GM18502 (cell line): ENCODE results near the gene DAB1.

ENCODE experiments used
- ATAC-seq: cut with Tn5 transposase; IDR thresholded peaks from one replicate; pipeline ENCODE4 v1.9.1; 2021; ENCODE audit warnings: mild to moderate bottlenecking; ENCODE audit not compliant: unreplicated experiment, poor library complexity

Gene DAB1

DNA sequence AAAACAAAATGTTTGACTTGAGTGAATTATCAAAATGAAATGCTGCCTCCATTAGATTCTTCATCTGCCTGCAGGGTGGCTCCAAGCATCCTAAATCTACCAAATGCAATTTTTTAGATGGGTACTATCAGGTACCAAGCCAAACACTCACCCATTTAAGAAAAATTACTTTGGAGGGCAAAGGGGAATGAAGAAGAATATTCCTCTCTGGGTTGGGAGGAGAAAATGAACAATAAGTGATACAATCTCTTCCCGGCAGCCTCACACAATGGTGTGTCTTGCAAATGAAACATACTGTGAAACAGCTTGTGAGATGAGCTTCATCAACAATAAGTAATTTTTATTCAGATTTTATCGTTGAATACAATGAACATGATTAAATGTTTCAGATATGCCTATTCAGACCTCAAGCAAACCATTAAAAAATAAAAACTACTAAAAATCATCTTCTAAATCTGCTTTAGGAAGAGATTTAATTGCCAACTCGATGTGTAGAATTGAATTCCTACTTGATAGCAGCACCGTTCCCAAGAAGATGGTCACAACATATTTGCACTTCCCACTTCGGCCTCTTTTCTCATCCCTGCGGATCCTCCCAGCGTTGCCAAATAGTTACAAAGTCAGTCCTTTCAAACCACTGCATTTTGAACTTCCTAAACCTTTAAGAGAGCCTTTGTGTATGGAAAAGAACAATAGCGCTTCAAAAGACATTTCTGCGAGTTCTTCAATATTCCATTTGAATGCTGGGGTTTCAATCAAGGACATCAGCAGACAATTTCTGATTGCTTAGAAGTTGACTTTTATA lies 2.7 kb downstream of the DAB1 start:
- ATAC-seq, result no peak

DNA sequence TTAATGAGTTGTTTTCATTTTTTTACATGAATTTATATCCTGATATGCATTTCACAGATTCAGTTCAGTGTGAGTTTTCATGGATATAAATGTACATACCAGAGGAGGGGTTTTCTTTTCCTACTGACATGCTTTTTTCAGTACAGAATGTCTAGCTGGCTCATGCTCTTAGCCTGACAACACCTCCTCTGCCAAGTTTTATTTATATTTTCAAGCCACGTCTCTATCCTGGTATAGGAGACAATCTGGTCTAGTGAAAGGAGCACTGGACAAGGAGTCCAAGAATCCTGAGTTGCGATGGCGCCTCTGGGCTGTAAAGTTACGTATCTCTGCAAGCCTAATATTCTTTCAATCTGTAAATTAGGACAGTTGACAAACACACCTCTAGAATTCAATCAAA lies 4.9 kb downstream of the DAB1 start:
- ATAC-seq, result no peak

DNA sequence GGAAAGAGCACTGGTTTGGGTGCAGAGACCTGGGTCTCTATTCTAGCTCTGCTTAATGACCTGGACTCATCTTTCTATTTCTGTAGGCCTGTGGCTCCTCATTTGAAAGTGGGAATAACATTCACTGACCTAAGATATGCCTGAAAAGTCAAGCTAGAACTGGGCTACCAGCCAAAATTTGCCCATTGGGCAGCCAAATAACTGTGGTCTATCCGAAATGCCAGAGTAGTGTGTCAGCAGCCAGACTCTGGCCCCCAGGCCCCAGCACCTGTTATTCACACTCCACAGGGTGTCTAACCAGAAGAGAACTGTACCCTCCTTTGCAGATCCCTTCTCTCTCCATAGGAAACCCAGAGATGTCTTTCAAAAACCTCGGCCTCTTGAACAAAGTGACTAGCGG lies 12.6 kb downstream of the DAB1 start:
- ATAC-seq, result no peak

DNA sequence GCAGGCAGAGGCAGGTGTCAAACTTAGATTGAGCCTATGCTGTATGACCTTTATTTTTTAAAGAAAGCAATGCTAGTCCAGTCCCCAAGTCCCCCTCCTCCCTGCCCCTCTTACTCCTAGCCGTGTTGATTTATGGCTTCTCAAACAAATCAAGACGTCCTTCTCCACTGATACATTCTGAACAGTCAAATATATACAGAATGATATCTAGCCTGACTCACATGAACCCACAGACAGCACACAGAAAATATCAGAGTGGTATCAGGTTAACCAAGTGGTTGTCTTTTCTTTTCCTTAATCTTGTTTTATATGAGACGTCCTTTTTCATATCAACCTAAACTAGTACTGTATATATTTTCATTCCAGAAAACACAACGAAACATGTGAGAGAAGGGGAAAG lies 13.4 kb downstream of the DAB1 start:
- ATAC-seq, result no peak

DNA sequence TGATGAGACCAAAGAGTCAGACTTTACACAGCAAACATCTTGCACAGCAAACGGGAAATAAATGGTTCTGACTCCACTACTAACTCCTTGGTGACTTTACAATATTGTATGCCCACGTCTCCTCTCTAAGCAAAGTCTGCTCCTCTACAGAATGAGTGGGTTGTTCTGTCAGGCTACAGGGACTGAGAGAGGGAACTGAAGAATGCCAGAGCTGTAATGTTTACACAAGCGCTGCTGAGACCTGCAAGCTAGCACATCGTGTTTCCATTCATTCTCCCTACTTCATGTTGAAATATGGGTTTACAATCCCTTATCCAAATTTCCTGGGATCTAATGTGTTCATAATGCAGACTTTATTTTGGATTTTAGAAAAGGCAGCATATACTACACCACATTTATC lies 15.9 kb downstream of the DAB1 start:
- ATAC-seq, result no peak

DNA sequence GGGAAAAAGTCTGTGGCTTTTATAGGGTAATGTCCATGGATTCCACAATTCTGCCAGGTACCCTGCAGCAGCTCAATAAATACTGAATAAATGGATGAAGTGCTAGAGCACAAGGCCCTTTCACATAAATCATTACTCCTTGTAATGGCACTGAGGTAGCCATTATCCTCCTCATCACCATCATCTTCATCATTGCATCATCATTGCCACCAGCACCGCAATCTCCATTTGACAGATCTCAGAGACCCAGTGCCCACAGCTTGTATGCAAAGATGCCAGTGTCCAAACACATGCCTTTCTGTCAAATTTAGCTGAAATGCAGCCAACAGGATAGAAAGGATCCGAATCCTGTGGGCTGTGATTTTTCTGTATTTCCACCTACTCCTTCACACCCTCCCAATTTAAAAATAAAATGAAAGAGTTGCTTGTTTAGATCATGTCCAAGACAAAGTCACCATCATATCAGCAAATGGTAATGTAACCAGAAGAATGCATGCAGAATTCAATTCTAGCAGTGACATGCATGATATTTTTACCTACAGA lies 17.4 kb downstream of the DAB1 start:
- ATAC-seq, result no peak

DNA sequence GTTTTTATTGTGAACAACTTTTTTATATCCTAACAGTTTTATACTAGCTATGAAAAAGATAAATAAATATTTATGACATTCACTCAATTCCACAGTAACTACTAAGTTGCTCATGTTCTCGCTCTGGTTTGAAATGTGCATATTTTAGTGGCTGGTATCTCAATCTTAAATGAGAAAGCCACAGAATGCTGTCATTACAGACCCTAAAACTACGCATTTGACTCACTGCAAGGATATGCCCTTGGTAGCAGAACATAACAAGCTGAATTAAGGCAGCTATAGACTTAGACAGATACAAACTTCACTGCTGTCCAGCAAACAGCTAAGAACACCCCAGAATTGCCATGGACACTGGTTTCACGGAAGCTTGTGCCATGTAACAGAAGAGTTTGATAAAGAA lies 19.0 kb downstream of the DAB1 start:
- ATAC-seq, result no peak

DNA sequence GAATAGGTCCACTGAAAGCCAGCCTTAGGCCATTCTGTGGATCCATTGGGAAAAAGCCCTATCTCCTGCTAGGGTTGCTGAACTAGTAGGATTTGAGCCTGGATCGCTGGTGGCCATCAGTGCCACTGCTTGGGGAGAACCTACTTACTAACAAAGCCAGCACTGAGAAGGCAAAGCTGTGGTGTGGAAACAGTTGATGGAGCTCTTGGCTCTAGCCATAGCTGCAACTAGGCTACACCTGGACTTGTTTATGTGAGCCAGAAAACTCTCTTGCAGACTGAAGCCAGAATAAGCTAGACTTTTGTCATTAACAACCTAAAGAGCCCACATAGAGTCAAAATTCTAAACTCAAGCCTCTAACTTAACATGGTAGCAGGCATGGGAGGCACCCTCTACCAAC lies 20.7 kb downstream of the DAB1 start:
- ATAC-seq, result no peak

DNA sequence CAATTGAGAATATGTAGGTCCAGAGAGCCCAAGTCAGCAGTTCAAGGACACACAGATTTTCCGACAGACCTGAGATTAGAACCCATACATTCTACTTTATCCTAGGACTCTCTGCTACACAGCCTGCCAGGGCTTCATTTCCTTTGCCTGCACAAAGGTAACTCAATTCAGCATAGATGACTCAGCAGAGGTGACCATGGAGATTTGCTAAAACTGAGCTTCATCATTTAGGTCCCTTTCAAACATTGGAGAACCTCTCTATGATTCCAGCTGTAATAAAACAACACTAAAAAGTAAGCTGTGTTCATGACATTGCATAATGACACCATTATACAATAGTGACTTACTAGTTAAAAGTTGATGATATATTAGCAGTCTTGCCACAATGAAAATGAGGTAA lies 22.2 kb downstream of the DAB1 start:
- ATAC-seq, result no peak

DNA sequence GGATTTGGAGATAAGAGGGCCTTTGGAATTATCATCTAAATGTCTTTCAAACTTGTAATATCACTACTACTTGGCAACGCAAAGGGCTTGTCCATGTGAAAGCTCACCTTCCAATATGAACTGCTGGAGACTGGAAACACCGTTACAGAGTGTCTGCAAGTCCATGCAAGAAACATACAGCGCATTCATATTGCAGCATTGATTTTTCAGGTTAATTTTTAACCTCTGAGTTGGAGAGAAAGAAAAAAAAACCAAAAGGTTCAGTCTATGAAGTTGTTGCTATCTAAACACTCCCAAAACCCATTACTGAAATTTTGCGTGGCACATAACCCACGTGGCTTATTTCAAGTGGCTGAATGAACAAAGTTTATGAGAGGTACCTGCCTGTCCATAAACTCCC lies 23.8 kb downstream of the DAB1 start:
- no peak for ATAC-seq

DNA sequence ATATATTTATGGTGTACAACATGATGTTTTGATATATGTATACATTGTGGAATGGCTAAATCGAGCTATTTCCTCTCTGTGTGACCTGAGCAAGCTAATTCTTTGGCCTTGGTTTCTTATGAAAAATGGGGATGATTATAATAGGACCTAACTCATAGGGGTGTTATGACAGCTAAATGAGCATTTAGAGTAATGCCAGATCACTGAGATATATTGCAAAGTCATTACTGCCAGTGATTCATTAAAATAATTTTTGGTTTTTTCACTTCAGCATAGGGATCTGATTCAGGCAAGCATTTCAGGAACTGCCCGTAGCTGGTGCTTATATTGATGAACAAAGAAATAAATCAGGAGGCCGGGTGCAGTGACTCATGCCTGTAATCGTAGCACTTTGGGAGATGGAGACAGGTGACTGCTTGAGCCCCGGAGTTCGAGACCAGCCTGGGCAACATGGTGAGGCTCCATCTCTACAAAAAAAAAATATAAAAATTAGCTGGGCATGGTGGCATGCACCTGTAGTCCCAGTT lies 30.7 kb downstream of the DAB1 start:
- ATAC-seq, result no peak

DNA sequence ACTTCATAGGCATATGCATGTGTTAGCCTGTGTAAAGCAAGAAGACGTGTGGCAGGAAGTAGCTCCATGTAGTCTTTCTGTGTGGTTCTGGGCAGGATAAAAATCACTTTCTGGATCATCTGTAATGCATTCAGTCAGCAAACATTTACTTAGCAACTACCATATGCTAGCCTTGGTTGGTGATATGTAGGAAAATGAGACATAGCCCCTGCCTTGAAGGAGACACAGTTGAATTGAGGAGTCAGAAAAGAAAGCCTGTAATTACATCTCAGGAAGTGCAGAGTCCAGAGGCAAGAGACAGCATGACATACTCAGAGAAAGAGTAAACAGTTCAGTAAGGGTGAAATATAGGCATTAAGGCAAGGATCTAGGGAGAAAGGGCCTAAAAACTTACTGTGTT lies 38.5 kb downstream of the DAB1 start:
- no peak for ATAC-seq

DNA sequence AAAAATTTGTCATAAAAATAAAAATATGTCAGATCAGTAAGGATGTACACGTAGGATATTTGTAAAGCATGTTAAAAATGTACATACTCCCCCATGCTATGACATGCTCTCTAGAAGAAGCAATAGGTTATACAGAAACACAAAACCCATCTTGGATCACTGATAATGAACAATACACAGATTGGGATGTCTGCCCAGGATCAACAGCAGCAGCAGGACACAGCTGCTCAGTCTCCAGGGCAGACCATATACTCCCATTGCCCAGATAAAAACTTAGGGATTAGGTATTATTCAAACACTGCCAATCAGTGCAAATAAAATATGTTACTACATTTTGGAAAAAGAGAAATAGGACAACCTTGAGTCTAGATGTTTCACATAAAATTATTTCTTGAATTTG lies 39.0 kb downstream of the DAB1 start:
- ATAC-seq, result no peak

DNA sequence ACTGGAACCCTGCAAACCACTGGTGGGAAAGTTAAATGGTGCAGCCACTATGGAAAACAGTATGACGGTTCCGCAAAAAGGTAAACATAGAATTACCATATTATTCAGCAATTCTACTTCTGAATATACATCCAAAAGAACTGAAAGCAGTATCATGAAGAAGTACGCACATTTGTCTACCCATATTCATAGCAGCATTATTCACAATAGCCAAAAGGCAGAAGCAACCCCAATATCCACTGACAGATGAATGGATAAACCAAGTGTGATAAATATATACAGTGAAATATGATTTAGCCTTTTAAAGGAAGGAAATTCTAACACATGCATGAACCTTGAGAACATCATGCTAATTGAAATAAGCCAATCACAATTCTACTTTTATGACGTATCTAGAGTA lies 39.6 kb downstream of the DAB1 start:
- ATAC-seq, result no peak

DNA sequence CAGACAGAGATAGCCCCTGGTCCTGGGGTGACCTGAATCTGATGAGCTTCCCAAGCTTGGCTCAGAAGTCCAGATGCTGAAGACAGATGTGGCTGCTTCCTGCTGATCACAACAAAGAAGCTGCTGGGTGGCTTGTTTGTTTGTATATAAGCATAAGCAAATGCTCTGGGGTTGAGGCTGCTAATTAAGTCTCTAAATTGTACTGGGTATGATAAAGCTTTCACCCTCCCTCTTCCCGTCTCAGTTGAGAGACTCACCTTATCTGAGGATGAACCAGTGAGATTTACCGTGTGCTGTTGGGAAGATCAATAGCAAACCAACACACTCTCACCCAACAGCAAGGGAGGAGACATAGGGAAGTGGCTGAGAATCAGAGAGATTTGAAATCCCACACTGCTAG lies 42.0 kb downstream of the DAB1 start:
- no peak for ATAC-seq

DNA sequence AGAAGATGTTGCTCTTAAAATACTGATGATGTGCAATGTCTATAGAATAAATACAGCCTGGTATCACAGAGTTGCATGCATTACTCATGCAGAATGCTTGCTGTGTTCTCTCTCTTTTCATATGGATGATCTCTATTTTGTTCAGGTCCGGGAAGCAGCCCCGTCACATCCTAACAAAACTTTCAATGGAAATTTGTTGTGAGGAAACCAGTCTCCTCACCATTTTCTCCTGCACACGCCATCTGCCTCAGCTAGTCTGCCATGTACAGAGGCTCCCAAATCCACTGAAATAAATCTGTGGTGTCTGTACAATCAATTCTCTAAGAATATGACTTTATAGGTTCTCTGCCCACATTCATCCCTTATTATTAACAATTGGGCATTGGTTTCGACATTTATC lies 42.4 kb downstream of the DAB1 start:
- no peak for ATAC-seq

DNA sequence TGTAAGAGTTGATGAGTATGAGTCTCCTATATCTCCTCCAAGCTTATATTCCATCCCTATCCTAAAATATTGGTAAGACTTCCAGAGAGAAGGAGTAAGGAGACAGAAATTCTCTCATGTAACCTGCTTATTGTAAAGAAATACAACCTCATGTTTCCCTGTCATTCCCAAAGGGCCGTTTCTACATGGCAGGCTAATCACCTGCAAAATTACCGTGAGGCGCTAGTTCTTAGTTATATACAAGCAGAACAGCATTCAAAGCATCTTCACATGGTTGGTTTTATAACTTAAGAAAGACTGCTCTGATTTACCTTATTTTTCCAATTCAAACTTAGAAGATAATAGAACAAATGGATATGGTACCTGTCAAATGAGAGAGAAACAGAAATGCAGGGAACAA lies 42.9 kb downstream of the DAB1 start:
- ATAC-seq, result no peak

DNA sequence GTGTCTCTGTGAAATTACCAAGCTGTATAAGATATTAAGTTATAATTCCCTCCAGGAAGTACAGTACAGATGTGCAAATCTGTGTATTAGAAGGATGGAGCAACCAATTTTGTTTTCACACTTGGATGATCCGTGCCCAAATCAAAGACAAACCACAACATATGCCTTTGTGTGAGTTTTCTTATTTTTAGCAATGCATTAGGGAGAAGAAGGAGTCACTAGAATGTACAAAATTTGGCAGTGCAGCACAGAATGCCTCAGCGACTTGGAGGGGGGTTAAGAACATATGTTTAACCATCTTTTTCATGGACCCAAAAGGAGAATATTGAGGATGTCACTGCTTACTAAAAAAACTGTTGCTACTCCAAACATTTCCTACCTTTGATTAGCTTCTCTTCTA lies 45.3 kb downstream of the DAB1 start:
- ATAC-seq, result no peak

DNA sequence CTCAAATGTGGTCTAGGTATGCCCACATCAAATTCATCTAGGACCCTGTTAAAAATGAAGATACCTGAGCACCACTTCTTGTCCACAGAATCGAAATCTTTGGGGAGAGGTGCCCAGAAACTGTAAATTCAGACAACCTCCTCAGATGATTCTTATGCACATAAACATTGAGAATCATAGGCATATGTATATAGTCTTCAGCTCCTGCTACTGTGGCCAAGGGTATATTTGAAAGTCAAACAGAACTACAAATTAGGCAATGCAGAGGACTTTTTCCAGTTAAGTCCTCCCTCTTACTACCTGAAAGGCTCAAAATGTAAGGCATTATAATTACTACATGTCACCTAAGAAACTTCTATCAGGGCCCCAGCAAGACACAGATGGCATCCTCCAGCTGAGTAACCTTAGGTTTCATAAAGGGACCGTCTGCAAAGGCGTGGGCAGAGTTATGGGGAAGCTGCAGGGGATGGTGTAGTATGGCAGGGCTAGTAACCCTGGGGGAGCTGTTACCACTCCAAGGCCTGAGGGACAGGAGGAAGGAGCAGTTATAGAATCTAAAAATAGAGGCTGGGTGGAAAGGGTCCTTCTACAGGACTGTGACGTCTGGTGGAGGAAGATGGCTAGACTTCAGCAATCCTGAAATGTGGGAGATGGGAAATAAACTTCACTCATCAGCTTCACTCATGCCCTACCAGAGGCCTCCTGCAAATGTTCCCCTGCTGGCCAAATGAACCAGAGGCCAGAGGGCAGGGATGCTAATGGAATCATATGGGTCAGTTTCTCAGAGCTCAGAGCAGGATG lies 46.3 kb downstream of the DAB1 start:
- ATAC-seq, result no peak

DNA sequence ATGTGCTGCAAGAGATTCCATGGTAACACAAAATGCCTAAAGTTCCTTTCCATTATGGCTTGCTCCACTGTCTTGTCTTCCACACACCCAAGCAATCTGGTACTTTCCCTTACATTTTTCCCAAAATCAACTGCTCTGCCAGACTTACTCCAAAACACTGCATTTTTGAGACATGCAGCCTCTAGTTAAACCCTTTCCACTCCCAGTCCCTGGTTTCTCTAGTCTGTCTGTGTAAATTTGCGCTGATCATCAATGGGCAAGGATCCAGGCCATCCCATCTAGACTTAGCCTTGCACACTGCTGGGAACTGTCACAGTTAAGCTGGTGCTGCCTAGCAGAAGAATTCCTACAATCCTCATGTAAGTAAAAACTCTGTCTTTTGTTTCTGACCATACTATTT lies 47.8 kb downstream of the DAB1 start:
- ATAC-seq, result no peak

DNA sequence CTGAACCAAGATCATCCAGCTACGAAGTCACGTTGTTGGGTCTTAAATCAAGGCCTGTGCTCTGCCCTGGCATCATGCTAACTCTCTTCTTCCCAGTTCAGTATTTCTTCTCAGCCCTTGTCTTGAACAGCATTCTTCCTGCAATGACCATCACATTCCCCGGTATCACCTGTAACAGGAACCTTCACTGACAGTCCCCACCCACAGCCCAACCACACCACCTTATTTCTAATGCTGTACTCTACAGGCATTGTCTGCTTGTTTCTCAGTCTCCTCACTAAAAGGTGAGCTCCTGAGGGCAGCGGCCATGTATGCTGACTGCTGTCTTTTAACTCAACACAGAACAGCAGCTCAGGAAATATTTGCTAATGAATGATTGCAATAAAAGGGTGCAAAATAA lies 54.0 kb downstream of the DAB1 start:
- ATAC-seq, result no peak
